ENCODE results near the gene ADGRG7.

DNA sequence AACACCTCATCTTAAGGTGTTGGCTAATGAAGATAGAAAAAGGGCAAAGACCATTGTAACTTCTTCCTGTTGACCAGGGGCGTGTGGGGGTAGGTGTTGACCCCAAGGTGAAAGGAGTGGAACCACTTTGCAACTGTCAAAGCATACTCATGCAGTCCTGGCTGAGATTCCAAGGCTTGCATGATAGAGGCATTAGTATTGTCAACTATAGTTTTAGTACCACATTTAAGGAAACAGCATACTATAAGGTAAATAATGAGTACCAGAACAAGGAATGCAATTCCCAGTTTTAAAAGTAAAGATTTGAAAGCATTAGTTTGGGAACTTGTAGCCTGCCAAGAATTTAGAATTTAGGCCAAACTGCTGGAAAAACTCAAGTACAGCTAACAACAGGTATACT is 27.8 kb upstream of the ADGRG7 start:
- TF ChIP-seq SMC3 (IDR thresholded peaks at IDR 0.05) (no peak), EP300 (IDR thresholded peaks at IDR 0.05) (no peak), HOXA7 (CRISPR knock-in tag; IDR thresholded peaks at IDR 0.05) (no peak), POLR2A (IDR thresholded peaks at IDR 0.05; ENCODE audit: low read length) (no peak)
- TF ChIP-seq, protein P1, sequence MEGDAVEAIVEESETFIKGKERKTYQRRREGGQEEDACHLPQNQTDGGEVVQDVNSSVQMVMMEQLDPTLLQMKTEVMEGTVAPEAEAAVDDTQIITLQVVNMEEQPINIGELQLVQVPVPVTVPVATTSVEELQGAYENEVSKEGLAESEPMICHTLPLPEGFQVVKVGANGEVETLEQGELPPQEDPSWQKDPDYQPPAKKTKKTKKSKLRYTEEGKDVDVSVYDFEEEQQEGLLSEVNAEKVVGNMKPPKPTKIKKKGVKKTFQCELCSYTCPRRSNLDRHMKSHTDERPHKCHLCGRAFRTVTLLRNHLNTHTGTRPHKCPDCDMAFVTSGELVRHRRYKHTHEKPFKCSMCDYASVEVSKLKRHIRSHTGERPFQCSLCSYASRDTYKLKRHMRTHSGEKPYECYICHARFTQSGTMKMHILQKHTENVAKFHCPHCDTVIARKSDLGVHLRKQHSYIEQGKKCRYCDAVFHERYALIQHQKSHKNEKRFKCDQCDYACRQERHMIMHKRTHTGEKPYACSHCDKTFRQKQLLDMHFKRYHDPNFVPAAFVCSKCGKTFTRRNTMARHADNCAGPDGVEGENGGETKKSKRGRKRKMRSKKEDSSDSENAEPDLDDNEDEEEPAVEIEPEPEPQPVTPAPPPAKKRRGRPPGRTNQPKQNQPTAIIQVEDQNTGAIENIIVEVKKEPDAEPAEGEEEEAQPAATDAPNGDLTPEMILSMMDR (IDR thresholded peaks at IDR 0.05), result no peak
- TF ChIP-seq, protein P2, sequence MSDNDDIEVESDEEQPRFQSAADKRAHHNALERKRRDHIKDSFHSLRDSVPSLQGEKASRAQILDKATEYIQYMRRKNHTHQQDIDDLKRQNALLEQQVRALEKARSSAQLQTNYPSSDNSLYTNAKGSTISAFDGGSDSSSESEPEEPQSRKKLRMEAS (IDR thresholded peaks at IDR 0.05), result no peak
